ENCODE data around the gene DOK5.

The DOK5 gene

DNA sequence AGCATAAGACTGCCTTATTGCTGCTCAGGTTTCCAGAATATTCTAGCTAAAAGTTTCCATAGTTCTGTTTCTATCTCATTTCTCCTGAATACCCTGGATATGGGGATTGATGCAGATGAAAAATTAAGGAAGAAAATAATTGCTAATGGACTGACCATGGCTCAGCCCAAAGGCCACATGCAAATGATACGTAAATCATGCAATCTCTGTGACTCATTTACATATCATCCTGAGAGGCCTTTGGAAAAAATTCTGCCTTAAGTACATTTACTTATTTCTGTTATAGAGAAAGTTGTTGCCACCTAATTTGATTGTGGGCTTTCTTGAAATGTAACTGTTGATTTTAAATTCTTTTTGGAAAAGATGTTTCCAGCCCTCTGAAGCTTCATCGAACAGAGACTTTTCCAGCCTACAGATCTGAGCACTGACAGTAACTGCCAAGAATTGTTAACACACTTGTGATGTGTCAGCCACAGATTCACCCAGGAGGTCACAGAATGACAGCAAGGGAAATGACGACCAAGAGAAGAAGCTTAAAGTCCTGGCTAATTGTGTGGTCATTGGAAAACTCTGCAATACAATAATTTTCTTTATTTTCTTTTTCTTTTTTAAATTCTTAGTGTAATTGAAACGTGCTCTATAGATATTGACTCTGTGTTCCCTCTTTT, 174.8 kb downstream of the DOK5 start:
- no peak for DNase-seq

DNA sequence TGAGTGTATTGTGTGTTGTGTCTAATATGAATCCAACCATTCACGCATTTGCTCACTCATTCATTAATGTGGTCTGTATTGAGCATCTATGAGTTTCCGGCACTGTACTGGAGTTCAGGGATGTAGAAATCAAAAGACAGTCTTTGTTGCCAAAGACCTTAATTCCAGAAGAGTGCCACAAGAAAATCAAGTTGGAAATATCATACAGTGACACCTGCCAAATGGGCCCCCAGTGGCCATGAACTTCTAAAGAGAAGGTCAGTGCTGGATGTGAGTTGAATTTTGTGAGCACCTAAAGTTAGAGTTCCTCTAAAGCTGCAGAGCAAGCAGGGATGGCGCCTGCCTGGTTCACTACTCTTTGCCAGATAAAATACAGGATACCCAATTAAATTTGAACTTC, 175.9 kb downstream of the DOK5 start:
- DNase-seq = no peak

GRCh38 chr20:54654450-54654849, 179.1 kb downstream of the DOK5 start:
- DNase-seq = no peak

- DNase-seq = no peak
These were observed 182.0 kb downstream of the DOK5 start for GRCh38 chr20:54657268-54657826.

GRCh38 chr20:54658525-54658924, 183.1 kb downstream of the DOK5 start:
- no peak for DNase-seq

GRCh38 chr20:54661265-54661664, 185.9 kb downstream of the DOK5 start:
- DNase-seq = no peak

- DNase-seq = no peak
These were observed 186.6 kb downstream of the DOK5 start for GRCh38 chr20:54661880-54662465.

DNA sequence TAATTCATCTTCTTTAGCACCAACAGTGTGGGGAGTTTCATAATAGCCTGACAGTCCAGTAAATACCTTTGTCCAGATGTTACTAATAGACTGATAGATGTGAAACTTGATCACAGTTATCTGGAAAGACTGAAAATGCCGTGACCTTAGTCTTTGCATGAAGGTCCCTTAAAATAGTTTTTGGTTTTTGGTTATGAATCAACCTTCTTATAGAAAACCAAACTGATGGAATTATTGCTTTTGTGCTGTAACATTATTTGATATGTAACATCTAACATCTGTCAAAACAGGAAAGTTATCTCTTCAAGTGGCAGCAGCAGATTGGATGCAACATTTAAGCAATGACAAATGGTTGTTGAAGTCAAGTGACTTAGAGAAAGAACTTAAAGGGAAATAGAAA, 190.4 kb downstream of the DOK5 start:
- no peak for DNase-seq

DNA sequence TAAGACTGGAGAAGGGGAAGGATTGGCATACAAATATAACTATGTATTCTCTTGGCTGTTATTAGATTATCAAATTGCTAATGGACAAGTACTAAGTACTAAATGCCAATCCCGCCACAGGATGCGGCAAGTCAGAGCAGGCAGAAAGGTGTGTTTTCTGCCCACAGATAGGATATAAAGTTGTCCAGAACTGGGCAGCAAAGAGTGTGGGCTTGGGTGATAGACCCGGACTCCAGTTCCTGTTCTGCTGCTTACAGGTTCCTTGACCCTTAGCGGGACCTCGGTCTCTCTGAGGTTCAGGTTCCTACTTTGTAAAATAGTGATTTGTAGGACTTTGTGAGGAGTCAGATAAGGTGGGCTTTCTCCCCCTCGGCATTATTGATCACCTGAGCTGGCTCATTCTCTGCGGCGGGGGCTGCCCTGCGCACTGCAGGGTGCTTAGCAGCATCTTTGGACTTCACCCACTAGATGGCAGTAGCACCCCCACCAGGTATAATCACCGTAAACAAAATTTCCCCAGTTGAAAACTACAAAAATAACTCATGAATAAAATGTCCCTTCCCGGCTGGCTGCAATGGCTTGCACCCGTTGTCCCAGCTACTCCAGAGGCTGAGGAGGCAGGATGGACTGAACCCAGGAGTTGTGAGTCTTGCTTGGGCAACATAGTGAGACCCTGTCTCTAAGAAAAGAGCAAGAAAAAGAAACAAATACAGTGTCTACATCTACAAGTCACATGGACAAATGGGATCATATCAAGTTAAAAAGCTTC, 193.1 kb downstream of the DOK5 start:
- DNase-seq = no peak

GRCh38 chr20:54669040-54669363, 193.6 kb downstream of the DOK5 start:
- DNase-seq = no peak

- no peak for DNase-seq
These were observed 202.9 kb downstream of the DOK5 start for GRCh38 chr20:54678253-54678652.

DNA sequence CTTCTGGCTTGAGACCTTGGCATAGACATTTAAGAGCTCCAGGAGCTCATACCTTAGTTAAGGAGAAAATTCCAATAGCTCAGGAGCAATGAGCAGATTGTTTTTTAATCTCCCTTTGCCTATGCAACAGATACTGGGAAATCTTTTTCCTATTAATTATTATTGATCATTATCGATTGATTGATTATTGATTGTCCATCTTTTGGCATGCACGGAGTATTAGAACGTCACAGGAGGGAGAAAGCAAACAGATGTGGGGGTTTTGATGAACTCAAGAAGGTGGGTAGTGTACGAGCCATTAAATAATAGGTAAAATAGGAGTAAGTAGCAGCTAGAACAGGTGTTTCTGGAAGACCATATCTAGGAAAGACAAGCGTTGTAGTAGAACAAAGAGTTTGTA, 205.0 kb downstream of the DOK5 start:
- DNase-seq = no peak

DNA sequence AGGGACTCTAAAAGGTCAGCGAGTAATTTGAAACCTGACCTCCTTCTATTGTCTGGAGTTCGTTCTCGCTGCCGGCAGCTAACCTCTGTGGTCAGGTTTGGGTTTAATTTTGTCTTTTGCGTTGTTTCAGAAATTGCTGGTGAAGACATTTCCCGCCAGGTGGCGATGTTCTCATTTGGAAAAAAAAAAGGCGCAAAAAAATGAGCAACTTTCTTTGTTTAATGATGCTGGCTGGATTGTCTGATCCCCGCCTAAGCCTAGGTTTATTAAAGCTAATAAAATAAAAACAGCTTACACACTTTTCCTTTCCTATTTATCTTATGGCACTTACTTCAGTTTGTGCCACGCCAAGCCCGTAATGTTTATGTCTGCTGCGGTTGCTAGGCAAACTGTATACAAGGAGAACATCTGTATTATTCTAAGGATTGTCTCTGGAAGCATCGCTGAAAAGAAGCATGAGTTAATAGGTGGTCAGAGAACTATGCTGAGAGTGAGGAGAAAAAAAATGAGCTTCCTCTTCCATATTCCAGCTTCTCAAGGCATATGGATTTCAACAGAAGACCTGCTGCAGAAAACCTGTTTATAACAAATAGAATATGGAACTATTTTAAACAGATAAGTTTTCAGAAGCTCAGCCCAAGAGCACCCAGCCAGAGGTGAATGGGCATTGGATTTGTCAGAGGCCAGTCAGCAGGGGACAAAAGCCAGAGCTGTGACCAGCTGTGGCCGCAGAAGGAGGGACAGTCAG, 205.7 kb downstream of the DOK5 start:
- no peak for DNase-seq

- DNase-seq = no peak
These were observed 206.5 kb downstream of the DOK5 start for GRCh38 chr20:54681869-54682268.

GRCh38 chr20:54688476-54688875, 213.1 kb downstream of the DOK5 start:
- DNase-seq = no peak

GRCh38 chr20:54690323-54690722, 214.9 kb downstream of the DOK5 start:
- DNase-seq = no peak

- no peak for DNase-seq
These were observed 215.9 kb downstream of the DOK5 start for GRCh38 chr20:54691327-54691726.

DNA sequence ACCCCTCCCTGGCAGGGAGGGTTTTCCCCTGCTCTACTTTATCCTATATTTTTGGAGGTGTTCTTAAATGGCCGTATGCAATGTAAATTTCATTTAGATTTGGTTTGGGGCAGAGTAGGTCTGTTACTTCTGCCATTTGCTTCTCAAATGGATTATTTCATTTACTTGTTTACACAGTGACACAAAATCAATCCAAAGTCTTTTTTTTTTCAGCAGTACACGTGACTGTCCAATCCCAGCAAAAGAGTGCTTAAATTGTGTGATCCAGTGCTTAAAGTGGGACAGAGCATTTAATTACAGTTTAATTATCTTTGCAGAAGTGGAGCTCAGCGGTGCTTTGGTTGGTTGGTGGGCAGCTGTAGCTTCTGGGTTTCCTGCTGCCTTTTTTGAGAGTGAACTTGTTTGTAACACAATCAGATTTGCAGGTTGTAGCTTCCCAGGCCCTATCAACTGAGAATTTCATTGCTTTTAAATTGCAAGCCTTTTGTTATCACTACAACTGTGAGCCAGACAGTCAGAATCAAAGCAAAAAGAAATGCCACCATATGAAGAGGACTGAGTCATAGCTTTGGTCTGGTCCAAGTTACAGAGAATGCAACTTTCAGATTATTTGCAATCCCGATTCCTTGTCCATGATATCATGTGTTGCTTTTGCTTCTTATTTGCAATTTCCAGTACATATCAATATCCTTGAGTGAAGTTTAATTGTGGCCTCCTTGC, 216.9 kb downstream of the DOK5 start:
- DNase-seq = no peak

GRCh38 chr20:54694516-54694915, 219.1 kb downstream of the DOK5 start:
- DNase-seq = no peak

DNA sequence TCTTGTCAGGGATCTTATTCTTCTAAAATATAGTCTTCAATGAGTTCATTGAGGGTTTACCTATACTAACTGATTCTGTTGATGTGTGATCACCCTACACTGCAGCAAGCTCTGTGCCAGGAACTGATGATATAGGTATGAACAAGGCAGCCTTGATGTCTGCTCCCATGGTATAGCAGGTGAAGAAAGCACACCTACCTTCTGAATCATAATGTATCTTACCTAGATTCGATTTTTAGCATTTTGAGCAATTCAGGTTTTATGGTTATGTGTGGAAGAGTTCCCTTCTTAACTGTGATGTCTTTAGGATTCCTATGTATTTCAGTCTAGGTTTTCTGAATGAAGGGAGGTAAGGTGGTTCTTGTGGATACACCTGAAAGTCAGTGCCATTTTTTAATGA, 223.0 kb downstream of the DOK5 start:
- DNase-seq = no peak

Measured in NCI-H2227 treated with DMSO at 0.1 percent for 48 hours (cell line).